Activated T-helper 1 cell treated with anti-CD3 and anti-CD28 coated beads, Interleukin-2, amount 50 U/mL, for 16 hours (primary cell): ENCODE data around the gene OBSCN.

ENCODE experiments used
- DNase-seq, 2 donors: peaks; one replicate each; pipeline ENCODE4 v3.0.0-alpha.2; 2020; ENCODE audit warnings: low read depth in 1 of 2, low spot score in 1 of 2

Gene OBSCN

DNA sequence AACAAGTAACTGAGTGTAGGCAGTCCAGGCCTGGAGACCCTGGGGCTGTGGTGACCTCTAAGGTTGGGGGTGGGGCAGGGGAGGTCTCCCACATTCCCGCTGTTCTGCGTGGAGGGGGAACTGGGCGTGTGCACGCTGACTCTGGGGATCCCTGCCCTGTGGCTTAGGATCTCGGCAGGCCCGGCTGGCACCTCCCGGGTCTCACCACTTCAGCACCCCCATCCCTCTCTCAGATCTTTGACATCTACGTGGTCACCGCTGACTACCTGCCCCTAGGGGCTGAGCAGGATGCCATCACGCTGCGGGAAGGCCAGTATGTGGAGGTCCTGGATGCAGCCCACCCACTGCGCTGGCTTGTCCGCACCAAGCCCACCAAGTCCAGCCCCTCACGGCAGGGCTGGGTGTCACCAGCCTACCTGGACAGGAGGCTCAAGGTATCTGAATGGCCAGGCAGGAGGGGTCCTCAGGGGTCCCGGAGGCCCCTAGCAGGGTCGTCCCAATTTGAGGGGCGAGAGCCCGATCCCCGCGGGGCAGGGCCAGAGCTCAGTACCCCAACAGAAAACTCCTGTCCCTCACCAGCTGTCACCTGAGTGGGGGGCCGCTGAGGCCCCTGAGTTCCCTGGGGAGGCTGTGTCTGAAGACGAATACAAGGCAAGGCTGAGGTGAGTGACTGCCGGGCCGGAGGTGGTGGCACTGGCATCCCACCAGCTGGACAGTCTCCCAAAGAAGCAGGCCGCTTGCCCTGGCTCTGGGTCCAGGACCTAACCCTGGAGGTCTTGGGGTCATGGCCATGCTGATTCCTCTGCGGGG lies 130.1 kb downstream of the OBSCN start:
- peak in 1 of 2 donors; percentile 2 for DNase-seq

DNA sequence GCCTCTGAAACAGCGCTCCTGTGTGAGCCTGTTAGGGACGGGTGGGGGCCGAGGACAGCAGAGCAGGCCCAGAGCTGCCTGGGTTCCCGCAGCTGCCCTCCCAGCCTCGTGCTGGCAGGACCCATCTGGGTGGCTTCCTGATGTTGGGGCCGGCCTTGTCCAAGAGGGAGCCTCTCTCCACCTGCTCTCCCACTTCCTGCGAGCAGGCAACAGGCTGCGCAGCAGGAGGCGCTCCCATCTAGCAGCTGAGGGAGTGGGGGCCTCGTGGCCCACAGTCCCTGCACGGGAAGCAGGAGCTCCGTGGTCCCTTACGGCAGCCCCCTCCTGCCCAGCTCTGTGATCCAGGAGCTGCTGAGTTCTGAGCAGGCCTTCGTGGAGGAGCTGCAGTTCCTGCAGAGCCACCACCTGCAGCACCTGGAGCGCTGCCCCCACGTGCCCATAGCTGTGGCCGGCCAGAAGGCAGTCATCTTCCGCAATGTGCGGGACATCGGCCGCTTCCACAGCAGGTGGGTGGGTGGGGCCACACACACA lies 130.7 kb downstream of the OBSCN start:
- peak in 1 of 2 donors; percentile 3 for DNase-seq

DNA sequence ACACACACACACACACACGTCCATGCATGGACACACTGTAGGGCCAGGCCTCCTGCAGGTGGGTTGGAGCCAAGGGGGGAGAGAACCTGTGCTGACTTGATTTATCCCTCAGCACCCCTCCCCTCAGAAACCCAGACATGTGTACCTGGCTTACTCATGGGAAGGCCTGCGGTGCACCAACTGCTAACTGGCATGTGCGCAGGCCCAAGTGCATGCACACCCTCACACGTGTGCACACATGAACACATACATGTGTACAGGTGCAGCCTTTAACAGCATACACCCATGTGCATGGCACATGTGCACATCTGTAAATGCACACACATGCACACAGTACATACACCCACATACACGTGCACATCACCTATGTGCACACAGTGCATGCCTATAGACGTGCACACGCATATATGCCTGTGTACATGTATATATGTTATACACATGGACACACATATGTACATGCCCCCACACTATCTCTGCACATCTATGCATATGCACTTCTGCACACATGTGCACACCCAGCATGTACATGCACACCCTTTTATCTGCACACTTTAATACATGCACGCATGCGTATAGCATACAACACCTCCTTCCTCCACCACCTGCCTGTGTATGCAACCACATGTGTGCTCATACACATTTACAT lies 131.3 kb downstream of the OBSCN start:
- peak in 1 of 2 donors; percentile 3 for DNase-seq

DNA sequence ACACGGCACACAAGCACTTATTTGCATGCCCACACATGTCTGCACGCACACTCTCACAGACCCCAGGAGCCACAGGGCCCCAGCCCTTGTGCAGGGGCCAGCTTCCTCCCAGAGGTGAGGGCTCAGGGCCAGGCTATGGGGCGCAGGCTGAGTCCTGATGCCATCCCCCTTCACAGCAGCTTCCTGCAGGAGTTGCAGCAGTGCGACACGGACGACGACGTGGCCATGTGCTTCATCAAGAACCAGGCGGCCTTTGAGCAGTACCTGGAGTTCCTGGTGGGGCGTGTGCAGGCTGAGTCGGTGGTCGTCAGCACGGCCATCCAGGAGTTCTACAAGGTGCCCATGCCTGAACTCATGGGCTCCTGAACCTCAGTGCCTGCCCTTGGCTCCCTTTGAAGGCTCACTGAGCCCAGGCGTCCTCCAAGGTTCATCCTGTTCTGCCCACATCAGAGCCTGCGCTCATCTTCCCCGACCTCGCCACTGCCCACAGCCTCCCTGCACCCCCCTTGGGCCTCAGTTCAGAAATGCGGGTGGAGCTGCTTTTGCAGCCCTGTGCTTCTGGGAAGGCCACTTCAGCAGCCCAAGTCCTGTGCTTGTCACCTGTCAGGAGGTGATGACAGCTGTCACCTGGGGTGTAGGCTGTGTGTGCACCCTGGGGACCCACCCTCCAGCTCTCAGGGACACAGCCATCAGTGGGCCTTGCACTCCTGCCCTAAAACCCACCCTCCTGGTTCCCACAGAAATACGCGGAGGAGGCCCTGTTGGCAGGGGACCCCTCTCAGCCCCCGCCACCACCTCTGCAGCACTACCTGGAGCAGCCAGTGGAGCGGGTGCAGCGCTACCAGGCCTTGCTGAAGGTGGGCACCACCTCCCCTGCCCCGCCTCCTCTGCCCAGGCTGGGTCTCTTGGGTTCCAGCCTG lies 132.2 kb downstream of the OBSCN start:
- peak in 1 of 2 donors; percentile 1 for DNase-seq

DNA sequence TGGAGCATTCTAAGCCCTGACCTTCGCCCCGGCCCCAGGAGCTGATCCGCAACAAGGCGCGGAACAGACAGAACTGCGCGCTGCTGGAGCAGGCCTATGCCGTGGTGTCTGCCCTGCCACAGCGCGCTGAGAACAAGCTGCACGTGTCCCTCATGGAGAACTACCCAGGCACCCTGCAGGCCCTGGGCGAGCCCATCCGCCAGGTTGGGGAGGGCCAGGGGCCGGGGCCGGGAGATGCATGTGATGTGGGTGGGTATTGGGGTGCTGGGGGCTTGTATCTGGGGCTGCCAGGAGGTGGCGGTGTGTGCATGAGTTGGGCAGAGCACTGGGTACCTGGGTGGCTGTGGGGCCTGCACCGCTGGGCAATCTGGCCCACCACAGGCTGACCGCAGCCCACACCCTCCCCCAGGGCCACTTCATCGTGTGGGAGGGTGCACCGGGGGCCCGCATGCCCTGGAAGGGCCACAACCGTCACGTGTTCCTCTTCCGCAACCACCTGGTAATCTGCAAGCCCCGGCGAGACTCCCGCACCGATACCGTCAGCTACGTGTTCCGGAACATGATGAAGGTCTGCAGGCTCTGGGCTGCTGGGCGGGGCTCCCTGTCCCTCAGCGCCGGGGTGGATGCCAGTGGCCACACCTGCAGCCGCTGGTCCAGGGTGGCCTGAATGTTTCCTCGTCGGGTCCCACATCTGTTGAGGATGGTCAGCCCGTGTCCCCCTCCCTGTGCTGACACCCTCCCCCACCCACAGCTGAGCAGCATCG lies 133.0 kb downstream of the OBSCN start:
- no peak for DNase-seq

DNA sequence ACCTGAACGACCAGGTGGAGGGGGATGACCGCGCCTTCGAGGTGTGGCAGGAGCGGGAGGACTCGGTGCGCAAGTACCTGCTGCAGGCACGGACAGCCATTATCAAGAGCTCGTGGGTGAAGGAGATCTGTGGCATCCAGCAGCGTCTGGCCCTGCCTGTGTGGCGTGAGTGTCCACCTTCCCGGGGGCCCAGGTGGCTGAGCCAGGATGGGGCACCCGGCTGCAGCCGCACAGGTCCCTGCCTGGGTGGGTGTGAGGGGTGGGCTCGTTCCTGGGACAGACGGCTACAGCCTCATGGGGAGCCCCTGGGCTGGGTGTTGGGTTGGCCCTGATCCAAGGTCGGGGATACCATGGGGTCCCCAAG lies 133.6 kb downstream of the OBSCN start:
- no peak for DNase-seq

DNA sequence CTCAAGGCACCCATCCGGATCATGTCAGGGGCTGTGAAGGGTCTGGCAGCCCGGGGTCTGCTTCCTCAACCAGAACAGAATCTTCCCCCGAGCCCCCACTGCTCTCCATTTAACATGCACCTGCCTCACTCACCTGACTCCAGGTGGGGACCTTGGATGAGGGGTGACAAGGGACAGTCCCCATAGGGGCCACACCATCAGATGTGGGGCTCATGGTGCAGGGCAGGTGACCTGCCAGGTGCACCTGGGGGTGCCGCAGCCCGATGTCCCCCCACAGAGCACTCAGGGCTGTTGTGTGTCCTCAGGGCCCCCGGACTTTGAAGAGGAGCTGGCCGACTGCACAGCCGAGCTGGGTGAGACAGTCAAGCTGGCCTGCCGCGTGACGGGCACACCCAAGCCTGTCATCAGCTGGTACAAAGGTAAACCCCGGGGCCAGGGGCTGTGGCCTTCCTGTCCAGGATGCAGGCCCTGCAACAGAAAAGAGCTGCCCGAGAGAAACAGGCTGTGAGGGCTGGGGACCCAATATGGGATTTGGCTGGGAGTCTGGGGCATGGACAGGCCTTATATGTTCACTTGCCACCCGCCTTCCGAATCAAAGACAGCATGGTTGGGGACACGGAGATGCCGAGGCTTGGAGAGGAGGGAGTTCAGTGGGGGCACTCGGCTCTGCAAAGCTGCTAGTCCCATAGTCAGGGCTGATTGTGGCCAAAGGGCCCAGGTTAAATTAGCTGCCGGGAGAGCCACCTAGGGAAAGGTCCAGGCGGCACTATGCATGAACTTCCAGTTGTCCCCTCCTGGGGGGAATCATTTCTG lies 134.2 kb downstream of the OBSCN start:
- peak in 1 of 2 donors; percentile 2 for DNase-seq

DNA sequence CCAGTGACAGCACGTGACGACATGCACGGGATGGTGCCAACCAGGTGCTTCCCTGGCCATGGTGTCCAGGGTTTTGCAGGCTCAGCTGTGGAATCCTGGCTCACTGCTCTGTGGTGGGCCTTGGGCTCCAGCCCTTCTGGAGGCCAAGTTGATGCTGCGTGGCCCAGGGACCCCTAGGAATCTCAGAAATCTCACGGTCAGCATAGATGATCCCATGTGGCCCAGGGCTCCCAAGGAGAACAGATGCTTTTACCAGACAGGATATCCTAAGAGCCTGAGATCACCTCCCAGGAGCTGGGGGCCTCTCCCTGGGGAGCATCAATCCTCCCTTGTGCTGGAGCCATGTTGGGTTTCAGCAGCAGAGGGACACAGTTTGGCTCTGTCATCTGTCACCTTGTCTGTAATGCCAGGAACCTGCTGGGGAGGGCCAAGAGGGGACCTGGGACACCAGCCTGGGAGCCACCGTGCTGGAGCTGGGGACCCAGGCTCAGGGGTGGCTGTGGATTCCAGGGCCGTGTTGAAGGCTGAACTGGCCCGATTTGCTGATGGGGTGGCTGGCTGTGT lies 134.9 kb downstream of the OBSCN start:
- peak in 1 of 2 donors; percentile 3 for DNase-seq

DNA sequence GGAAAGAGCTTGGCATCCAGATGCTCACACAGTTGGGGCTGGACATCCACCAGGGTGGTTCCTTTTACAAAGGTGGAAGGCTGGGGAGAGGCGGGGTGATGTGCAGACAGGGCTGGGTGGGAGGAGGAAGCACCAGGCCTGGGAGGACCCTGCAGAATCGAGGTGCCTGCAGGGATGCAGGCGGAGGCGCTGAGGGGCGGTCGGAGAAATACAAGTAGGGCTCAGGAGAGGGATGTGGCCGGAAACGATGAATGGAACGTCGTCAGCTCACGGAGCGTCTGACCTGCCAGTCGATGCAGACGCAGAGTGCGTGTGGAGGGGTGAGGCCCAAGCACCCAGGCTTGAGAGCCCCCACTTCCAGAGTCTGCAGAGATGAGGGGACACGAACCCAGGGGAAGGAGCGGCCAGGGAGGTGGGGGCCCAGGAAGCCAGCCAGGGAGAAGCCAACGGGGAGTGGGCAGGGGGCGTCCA lies 135.4 kb downstream of the OBSCN start:
- no peak for DNase-seq

DNA sequence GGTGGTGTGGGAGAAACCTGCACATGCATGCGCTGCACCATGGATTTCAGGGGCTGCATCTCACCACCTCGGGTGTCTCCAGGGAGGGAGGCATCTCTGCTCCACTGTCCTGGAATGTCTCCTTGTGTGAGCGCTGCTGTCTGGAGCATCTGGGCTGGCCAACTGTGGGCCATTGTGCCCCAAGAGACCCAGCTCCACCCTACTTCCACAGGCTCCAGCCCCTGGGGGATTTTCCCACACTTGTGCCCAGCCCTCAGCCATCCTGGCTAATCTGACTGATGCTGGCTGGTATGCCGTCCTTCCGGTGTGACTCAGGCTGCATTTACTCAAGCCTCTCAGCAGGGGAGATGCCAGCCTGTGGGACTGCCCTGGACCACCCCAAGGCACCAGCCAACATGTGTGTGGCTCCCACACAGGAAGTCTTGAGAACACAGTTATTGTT lies 136.8 kb downstream of the OBSCN start:
- DNase-seq: peak in 1 of 2 donors; percentile 3

DNA sequence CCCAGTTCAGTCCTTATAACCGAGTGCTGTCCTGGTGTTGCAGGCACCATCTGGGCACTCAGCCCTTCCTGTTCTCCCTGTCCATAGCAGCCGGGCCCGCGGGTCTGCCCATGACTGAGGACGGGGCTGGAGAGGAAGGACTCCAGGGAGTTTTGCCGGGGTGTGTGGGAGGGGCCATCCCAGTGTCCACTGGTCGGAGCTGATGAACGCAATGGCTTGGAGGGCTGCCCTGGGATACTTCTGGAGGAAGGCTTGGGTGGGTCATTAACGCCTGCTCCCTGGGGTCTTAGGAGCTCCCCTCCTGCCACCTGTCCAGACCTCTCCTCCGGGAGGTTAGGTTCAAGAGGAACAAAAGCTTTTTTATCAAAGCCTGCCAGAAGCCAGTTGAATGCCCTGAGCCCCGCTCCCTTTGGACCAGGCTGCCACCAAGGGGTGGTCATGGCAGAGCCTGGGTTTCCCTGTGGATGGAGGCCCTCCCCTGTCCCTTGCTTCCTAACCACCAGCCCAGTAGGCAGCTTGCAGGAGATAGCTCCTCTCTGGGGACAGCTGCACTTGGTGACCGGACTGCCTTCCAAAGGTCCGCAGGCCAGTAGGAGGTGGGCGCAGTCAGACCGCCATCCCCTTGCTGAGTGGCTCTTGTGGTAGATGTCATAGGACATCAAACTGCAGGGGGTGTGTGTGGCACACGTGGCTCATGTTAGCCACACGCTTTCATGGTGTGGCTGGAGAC lies 137.5 kb downstream of the OBSCN start:
- DNase-seq: no peak

DNA sequence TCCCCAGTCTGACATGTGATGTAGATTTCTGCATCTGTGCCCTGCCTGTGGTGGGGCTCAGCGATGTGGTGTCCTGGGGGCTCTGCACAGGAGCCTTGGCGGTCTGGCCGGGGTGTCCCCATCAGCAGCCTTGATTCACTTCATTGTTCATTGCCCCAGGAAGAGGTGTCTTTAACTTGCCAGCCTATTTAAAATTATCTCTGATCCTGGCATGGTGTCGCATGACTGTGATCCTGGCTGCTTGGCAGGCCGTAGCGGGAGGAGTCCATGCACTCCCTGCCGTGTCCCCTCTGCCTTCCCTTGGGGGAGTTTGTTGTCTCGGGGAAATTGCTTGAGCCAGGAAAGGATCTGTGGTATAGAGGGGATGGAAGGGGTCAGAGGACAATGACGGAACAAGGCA lies 138.9 kb downstream of the OBSCN start:
- no peak for DNase-seq

DNA sequence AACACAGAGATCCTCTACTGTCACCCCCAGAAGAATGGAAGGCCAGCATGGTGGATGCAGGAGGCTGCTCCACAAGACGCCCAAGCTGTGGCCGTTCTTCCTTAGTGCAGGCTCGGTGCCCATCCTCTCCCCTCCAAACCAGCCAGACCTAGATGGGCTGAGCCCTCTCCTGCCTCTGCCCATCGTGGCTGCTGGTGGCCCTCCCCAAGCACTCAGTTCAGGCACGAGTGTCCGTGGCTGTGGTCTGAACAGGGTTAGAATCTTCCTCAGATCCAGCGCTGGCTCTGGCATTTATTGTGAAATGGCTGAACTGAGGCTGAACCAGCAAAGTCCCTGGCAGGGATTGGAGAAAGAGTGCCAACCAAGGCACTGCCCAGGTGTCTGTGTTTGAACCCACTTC lies 139.3 kb downstream of the OBSCN start:
- no peak for DNase-seq

DNA sequence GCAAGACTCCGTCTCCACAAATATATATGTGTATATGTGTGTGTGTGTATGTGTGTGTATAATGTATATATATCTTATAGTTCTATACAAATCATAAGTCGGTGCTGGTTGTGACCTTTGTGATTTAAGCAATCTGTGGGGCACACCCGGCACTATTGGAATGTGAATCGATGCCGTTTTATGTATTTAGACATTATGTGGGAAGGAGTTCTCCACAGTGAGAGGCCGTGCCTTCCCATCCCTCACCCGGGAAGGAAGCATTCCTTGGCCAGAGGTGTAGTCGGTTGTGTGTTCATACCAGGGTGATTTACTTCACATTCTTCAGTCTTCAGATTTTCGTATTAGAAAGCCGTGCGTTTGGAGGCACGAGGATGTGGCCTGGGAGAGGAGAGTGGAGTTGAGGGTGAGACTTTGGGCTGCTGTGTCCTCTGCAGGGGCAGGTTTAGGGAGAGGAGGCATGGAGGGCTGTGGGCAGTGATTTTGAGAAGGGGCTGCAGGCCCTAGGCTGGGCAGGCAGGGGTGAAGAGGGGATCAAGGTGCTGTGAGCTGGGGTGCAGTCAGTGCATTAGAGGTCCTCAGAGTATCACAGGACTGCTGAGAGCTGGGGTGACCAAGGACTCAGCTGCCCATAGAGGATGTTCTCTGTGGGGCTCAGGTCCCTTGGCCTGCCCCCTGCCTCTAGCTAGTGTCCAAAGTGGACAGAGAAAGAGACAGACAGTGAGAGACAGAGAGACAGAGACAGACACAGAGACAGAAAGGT lies 141.0 kb downstream of the OBSCN start:
- no peak for DNase-seq

DNA sequence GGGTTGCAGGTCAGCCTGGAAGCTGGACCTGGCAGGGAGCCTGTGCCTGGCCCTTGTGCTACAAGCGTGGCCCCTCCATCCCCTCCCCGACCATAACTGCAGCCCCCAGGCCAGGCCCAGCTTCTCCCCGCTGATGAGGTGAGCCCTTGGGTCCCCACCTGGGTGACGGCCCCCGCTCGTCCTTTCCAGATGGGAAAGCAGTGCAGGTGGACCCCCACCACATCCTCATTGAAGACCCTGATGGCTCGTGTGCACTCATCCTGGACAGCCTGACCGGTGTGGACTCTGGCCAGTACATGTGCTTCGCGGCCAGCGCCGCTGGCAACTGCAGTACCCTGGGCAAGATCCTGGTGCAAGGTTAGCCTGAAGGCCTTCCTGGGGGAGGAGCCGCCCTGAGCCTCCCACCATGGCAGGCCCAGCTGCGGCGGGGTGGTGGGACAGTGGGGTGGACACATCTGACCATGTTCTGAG lies 141.9 kb downstream of the OBSCN start:
- no peak for DNase-seq

DNA sequence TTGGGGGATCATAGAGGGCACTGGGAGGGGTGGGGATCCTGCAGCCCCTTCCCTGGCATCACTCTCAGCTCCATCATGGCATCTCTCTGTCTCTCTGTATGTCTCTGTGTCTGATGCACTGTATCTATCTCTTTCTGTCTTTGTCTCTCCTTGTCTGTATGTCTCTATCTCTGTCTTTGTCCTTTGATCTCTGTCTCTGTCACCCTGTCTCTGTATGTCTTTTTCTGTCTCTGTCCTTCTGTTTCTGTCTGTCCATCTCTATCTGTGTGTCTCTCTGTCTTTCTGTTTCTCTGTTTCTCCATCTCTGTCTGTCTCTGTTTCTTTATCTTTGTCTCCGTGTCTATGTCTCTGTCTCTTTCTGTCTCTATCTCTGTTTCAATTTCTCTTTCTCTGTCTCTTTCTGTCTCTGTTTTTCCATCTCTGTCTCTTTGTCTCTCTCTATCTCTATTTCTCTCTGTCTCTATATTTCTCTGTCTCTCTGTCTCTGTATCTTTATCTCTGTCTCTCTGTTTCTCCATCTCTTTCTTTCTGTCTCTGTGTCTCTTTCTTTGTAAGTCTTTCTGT lies 142.4 kb downstream of the OBSCN start:
- DNase-seq: no peak
